Suprapubic skin (tissue), 4 donors: ENCODE measurements around the gene TBC1D14. TPM values are rescaled to one million over a fixed set of nuclear protein-coding genes. Genes with fewer than 3 reads are reported as not detected.

Experiments
- DNase-seq, 2 donors: peaks; one replicate each; pipeline ENCODE4 v3.0.0-alpha.2; 2019; ENCODE audit warnings: low spot score in 2 of 2
- H3K27ac ChIP-seq: fragments of 200-600 bp; sonication (generic); one replicate; pipeline ENCODE4 v1.5.1; 2019
- H3K27me3 ChIP-seq: fragments of 200-600 bp; sonication (generic); one replicate; pipeline ENCODE4 v1.5.1; 2019
- H3K36me3 ChIP-seq: fragments of 200-600 bp; sonication (generic); one replicate; pipeline ENCODE4 v1.5.1; 2019
- H3K4me1 ChIP-seq: fragments of 200-600 bp; sonication (generic); one replicate; pipeline ENCODE4 v1.5.1; 2019
- H3K4me3 ChIP-seq: fragments of 200-600 bp; sonication (generic); one replicate; pipeline ENCODE4 v1.5.1; 2019; ENCODE audit warnings: mild to moderate bottlenecking
- H3K9me3 ChIP-seq: fragments of 200-600 bp; sonication (generic); one replicate; pipeline ENCODE4 v1.5.1; 2019
- EP300 ChIP-seq: sonication (generic); formaldehyde crosslinking; IDR thresholded peaks from one replicate; pipeline ENCODE4 v1.6.1; 2017; ENCODE audit warnings: antibody characterized with exemption
- POLR2A ChIP-seq, 2 donors: fragments of 450-650 bp; IDR thresholded peaks; one replicate each; pipeline ENCODE4 v1.6.1; 2017; ENCODE audit warnings: antibody characterized with exemption in 2 of 2, mild to moderate bottlenecking in 2 of 2, moderate library complexity in 2 of 2
- POLR2AphosphoS5 ChIP-seq, 3 donors: sonication (generic); formaldehyde crosslinking; IDR thresholded peaks; one replicate each; pipeline ENCODE4 v1.6.1; 2017; ENCODE audit warnings: antibody characterized with exemption in 3 of 3
- WGBS: methylation state at CpG from one replicate; pipeline ENCODE4 v1.1.5; 2018; 5-methylcytosine and 5-hydroxymethylcytosine counted together
- total RNA-seq, 4 donors: library from RNA; depleted of rRNA; stranded (reverse); fragments of >200 nt; gene quantifications; one replicate each; pipeline ENCODE4 v1.1.0, GENCODE V29; 2016
- TF ChIP-seq, protein P1 (sequence below), 2 donors: fragments of 200-600 bp in 1 of 2; fragments of 450-650 bp in 1 of 2; sonication (generic) in 1 of 2; IDR thresholded peaks; one replicate each; pipeline ENCODE4 v1.5.1; 2016 to 2019; ENCODE audit warnings: antibody characterized with exemption in 2 of 2, mild to moderate bottlenecking in 1 of 2, moderate library complexity in 1 of 2

The TBC1D14 gene
- total RNA-seq, 4 donors from 2014 or later, result 55.0 to 111 (median 97.9) TPM

DNA sequence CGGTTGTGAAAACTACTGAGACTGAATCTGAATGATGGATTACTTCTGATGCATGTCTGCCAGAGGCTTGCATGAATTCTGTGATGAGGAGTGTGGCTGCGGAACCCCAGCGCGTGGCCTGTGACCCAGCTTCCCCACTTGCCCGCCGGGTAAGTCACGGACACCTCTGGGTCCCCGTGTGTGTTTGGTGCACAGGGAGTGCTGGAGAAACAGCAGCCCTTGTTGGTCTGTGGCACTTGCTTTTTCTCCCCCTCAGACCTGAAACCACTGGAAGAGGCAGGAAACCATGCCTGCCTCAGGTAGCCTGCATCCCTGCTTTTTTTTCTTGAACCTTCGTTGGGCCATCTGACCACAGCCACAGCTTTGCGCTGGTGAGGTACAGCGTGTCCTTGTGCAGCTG is 81.6 kb downstream of the TBC1D14 start:
- WGBS, result 56% methylated on average over 10 of the region's 11 CpGs
- Histone ChIP-seq H3K4me1 (peaks cover 59% of the 10 kb centered on the region), H3K9me3 (no peaks in the 10 kb centered on the region), H3K27ac (peak overlapping the region; percentile 82), H3K27me3 (no peaks in the 10 kb centered on the region), H3K4me3 (peak overlapping the region; percentile 25), H3K36me3 (peaks cover 23% of the 10 kb centered on the region)
- DNase-seq, result no peak
- TF ChIP-seq, protein P1, sequence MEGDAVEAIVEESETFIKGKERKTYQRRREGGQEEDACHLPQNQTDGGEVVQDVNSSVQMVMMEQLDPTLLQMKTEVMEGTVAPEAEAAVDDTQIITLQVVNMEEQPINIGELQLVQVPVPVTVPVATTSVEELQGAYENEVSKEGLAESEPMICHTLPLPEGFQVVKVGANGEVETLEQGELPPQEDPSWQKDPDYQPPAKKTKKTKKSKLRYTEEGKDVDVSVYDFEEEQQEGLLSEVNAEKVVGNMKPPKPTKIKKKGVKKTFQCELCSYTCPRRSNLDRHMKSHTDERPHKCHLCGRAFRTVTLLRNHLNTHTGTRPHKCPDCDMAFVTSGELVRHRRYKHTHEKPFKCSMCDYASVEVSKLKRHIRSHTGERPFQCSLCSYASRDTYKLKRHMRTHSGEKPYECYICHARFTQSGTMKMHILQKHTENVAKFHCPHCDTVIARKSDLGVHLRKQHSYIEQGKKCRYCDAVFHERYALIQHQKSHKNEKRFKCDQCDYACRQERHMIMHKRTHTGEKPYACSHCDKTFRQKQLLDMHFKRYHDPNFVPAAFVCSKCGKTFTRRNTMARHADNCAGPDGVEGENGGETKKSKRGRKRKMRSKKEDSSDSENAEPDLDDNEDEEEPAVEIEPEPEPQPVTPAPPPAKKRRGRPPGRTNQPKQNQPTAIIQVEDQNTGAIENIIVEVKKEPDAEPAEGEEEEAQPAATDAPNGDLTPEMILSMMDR (IDR thresholded peaks at IDR 0.05), result no peak
- TF ChIP-seq EP300 (no peak), POLR2A (IDR thresholded peaks at IDR 0.05) (no peak), POLR2AphosphoS5 (IDR thresholded peaks at IDR 0.05) (no peak)

DNA sequence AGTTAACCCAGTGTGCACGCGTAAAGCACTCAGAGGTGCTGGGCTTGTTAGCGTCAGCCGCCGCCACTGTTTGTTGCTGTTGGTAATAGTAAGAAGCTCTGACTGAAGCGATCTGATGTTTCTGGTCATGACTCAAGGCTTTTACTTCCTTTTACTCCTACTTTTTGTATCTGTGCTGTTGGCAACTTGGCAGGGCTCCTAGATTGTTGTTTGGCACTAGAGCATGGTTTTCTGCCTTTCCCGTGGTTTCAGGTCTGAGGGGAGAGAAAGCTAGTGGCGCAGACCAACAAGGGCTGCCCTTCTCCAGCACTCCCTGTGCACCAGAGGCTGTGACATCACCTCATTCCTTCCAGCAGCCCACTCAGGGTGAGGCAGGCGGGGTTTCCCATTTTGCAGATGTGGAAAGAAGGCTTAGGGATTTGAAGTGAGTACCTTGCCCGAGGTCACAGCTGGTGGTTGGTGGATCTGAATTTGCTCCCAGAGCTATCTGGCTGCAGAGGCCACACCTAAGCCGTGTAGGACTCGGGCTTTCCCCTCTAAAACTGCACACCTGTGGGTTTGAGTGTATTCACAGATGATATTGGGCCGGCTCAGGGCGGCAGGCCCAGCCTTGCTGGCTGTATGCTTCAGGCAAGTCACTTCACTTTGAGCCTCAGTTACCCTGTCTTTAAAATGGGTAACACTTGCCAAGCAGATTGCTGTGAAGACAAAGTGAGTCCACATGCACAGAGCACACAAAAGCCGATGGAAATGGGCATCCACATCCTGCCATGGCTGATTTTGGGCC is 82.3 kb downstream of the TBC1D14 start:
- WGBS, result 16% methylated on average over 9 of the region's 15 CpGs
- peak overlapping the region; percentile 25 for H3K4me3 ChIP-seq

DNA sequence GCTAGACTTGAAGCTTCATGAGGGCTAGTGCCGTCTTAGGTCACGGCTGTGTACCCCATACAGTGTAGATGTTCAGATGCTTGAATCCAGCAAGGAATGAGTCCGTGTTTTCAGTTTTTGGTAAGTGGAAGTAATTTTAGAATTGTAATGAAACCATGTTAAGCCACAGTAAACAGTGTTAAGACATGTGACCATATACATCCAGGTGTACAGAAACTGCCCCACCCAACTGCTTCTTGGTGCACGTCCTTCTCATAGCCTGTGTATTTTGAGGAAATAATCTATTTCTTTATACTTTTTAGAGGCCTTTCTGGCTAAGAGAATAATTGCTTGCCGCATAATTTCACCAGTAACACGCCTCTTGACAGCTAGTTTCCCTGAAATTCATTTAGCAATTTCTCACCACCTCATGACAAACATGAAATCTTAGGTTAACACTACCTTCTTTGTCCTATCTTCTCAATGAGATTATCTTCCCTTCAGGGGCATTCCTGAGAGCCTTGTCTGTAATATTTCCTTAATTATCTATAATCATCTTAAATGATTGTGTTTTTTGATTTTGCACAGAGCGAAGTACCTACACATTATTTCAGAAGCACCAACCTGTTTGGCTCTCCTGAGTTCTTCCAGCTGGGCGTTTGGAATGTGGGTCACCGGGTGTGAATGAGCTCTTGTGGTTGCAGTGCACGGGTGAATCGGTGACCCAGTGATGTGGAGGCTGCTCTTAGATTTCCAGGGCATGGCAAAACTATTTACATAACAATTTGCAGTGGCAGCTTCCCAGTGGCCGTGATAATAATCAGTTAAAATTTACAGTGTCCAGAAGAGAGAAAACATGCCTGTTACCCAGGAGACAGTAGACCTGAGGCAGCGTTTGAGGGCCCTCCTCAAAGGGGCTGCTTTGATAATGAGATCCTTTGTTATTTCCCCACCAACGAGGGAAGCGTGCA is 83.4 kb downstream of the TBC1D14 start:
- 54% methylated on average over 15 of the region's 15 CpGs for WGBS
- DNase-seq, result no peak
- H3K4me3 ChIP-seq, result no peak overlapping the region
- TF ChIP-seq, protein P1 (IDR thresholded peaks at IDR 0.05), result no peak
- TF ChIP-seq POLR2AphosphoS5 (IDR thresholded peaks at IDR 0.05), result no peak
- TF ChIP-seq EP300, result no peak
- TF ChIP-seq POLR2A (IDR thresholded peaks at IDR 0.05), result no peak
- H3K27ac ChIP-seq, result peak overlapping the region; percentile 82
- peaks cover 50% of the 10 kb centered on the region for H3K4me1 ChIP-seq
- no peaks in the 10 kb centered on the region for H3K9me3 ChIP-seq
- H3K27me3 ChIP-seq, result no peaks in the 10 kb centered on the region
- H3K36me3 ChIP-seq, result peaks cover 35% of the 10 kb centered on the region

More for the DNA sequence above, 82.3 kb downstream of the TBC1D14 start:
- H3K9me3 ChIP-seq, result no peaks in the 10 kb centered on the region
- TF ChIP-seq POLR2A (IDR thresholded peaks at IDR 0.05), result no peak
- TF ChIP-seq EP300, result no peak
- TF ChIP-seq POLR2AphosphoS5 (IDR thresholded peaks at IDR 0.05), result no peak
- TF ChIP-seq, protein P1 (IDR thresholded peaks at IDR 0.05), result no peak
- H3K36me3 ChIP-seq, result peaks cover 30% of the 10 kb centered on the region
- H3K27ac ChIP-seq, result peak overlapping the region; percentile 82
- H3K27me3 ChIP-seq, result no peaks in the 10 kb centered on the region
- no peak for DNase-seq
- peaks cover 57% of the 10 kb centered on the region for H3K4me1 ChIP-seq

DNA sequence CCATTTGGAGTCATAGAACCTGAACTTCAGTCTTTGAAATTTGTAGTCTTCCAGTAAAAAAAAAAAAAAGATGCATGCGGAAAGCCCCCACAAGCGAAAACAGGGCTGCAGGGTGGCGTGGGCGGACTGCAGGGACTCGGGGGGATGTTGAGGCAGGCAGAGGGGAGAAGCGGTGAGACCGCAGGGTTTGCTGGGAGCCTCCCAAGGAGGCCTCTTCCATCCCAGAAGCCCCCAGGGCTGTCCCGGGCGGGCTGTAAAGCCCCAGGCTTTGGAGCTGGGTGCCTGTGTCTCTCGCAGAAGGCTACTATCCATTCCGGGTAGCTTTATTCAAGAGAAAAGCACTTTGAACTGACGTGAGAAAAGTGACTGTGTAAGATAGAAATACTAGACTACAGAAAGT is 86.9 kb downstream of the TBC1D14 start:
- 94% methylated on average over 12 of the region's 12 CpGs for WGBS
- peaks cover 70% of the 10 kb centered on the region for H3K36me3 ChIP-seq

More for the DNA sequence above, 86.9 kb downstream of the TBC1D14 start:
- no peak for TF ChIP-seq EP300
- no peak for TF ChIP-seq POLR2A (IDR thresholded peaks at IDR 0.05)
- TF ChIP-seq, protein P1 (IDR thresholded peaks at IDR 0.05), result no peak
- no peak for TF ChIP-seq POLR2AphosphoS5 (IDR thresholded peaks at IDR 0.05)
- no peaks in the 10 kb centered on the region for H3K9me3 ChIP-seq
- peaks cover 29% of the 10 kb centered on the region for H3K4me1 ChIP-seq
- no peaks in the 10 kb centered on the region for H3K27me3 ChIP-seq
- H3K4me3 ChIP-seq, result no peak overlapping the region
- H3K27ac ChIP-seq, result no peak overlapping the region
- DNase-seq, result no peak
